Measurements from ENCODE around the gene TAS2R60.
"Not testable (repeated sequence)": the region's sequence is repeated elsewhere in the genome, so short reads cannot be mapped to it uniquely, and the experiment has no call there.

The TAS2R60 gene

GRCh38 chr7:143463556-143463955 lies 20.3 kb downstream of the TAS2R60 start:
- DNase-seq (ENCODE audit: low spot score), result no peak
- TF ChIP-seq, protein P1, sequence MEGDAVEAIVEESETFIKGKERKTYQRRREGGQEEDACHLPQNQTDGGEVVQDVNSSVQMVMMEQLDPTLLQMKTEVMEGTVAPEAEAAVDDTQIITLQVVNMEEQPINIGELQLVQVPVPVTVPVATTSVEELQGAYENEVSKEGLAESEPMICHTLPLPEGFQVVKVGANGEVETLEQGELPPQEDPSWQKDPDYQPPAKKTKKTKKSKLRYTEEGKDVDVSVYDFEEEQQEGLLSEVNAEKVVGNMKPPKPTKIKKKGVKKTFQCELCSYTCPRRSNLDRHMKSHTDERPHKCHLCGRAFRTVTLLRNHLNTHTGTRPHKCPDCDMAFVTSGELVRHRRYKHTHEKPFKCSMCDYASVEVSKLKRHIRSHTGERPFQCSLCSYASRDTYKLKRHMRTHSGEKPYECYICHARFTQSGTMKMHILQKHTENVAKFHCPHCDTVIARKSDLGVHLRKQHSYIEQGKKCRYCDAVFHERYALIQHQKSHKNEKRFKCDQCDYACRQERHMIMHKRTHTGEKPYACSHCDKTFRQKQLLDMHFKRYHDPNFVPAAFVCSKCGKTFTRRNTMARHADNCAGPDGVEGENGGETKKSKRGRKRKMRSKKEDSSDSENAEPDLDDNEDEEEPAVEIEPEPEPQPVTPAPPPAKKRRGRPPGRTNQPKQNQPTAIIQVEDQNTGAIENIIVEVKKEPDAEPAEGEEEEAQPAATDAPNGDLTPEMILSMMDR (IDR thresholded peaks at IDR 0.05; ENCODE audit: extremely low read depth, insufficient read depth, missing control alignments), result no peak
- in situ Hi-C loops (cut with MboI; ENCODE audit: low pct_unique_long_range_greater_than_20kb, low sequenced_read_pairs, unreplicated experiment), result no loop called here

GRCh38 chr7:143463957-143464356 lies 20.7 kb downstream of the TAS2R60 start:
- DNase-seq (ENCODE audit: low spot score), result no peak
- TF ChIP-seq, protein P1 (IDR thresholded peaks at IDR 0.05; ENCODE audit: extremely low read depth, insufficient read depth, missing control alignments), result no peak
- in situ Hi-C loops (cut with MboI; ENCODE audit: low pct_unique_long_range_greater_than_20kb, low sequenced_read_pairs, unreplicated experiment), result no loop called here

DNA sequence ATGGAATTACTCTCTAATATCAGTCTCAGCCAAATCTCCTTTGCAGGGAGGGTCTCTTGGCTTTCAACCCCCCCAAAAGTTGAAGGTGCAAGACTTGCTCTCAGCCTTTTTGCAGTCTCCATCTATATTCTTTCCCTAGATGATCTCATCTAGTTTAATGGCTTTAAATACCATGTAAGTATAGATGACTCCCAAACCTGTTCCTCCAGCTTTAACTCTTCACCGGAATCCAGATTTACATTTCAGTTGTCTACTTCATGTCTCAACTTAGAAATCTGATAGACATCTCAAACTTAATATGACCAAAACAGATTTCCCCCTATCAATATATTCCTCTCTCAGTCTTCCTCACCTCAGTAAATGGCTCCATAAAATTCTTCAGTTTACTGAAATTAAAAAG lies 24.5 kb downstream of the TAS2R60 start:
- DNase-seq (ENCODE audit: low spot score), result no peak
- TF ChIP-seq, protein P1 (IDR thresholded peaks at IDR 0.05; ENCODE audit: extremely low read depth, insufficient read depth, missing control alignments), result no peak
- in situ Hi-C loops (cut with MboI; ENCODE audit: low pct_unique_long_range_greater_than_20kb, low sequenced_read_pairs, unreplicated experiment), result no loop called here

DNA sequence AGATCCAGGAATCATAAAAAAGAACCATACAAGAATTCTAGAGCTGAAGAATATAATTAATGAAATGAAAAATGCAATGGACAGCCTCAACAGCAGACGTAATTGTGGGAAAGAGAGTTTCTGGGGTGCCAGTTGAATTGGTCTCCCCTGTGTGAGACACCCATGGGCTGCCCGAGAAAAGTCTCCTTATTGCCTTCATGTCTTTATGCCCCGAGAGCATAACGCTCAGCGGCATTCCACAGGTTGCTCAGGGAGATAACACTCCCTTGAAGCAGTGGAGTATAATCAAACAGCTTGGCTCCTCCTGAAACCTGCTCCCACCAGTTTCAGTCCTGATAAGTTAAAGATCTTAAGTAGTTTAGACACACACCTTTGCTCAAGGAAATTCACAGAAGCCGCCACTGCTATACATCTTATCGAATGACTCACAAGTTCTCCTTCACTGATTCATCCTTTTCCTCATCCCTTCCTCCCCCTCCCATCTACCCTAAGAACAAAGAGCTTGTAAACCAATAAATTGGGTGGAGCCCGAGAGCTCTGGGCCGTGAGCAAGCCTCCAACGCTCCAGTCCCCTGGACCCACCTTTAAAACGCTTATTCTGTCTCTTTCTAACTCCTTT lies 28.9 kb downstream of the TAS2R60 start:
- DNase-seq (ENCODE audit: low spot score); in situ Hi-C loops (cut with MboI; ENCODE audit: low pct_unique_long_range_greater_than_20kb, low sequenced_read_pairs, unreplicated experiment): not testable (repeated sequence)

- TF ChIP-seq, protein P1 (IDR thresholded peaks at IDR 0.05; ENCODE audit: extremely low read depth, insufficient read depth, missing control alignments), result no peak
- in situ Hi-C loops (cut with MboI; ENCODE audit: low pct_unique_long_range_greater_than_20kb, low sequenced_read_pairs, unreplicated experiment), result no loop called here
These were observed 34.4 kb downstream of the TAS2R60 start, which contains the start of gene TAS2R41 for GRCh38 chr7:143477501-143478150. Gene TAS2R41 (plus strand): TSS chr7:143477873. CDS start chr7:143477873, 0 bp downstream.

DNA sequence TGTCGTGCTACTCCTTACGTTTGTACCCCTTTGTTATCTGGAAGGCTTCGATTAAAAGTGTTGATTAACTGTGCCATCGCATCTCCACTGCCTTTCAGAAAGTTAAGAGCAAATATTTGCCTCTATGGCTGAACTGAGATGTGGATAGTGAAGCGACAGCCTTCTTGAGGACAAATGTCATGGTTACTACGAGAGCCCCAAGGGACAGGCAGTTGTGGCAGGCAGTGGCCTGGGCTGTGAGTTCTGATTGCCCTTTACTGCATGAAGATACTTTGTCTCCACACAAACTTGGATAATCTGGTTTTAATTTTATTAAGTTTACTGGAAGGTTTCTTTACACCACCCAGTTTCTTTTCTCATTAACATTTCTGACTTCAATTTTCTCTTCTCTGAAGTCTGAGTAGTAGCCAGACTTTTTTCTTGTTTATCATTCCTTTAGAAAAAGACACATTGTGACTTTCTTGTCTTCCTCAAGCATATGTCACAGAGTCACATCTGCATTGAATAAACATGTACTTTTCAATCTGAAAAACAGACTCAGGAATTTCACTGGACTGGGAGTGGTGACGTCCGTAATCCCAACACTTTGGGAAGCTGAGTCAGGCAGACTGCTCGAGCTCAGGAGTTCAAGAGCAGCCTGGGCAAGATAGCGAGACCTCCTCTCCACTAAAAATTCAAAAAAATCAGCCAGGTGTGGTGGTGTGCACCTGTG lies 36.0 kb downstream of the TAS2R60 start:
- in situ Hi-C loops (cut with MboI; ENCODE audit: low pct_unique_long_range_greater_than_20kb, low sequenced_read_pairs, unreplicated experiment), result no loop called here
- DNase-seq (ENCODE audit: low spot score), result no peak
- TF ChIP-seq, protein P1 (IDR thresholded peaks at IDR 0.05; ENCODE audit: extremely low read depth, insufficient read depth, missing control alignments), result no peak

More at GRCh38 chr7:143477501-143478150, 34.4 kb downstream of the TAS2R60 start, which contains the start of gene TAS2R41:
- no peak for DNase-seq (ENCODE audit: low spot score)

DNA sequence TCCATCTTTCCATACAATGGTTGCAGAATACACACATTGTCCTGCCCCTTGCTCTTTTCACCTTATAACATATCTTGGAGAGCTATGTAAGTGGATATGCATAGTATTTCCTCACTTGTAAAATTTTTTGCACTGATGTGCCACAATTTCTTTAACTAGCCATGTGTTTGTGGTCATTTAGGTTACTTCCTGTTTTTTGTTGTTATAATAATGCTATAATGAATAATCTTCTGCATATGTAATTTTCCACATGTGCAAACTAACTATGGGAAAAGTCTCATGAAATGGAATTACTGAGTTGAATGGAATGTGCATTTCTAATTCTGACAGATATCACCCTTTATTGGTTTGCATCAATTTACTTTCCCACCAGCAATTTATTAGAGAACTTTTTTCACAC lies 37.2 kb downstream of the TAS2R60 start:
- DNase-seq (ENCODE audit: low spot score), result no peak
- TF ChIP-seq, protein P1 (IDR thresholded peaks at IDR 0.05; ENCODE audit: extremely low read depth, insufficient read depth, missing control alignments), result no peak
- in situ Hi-C loops (cut with MboI; ENCODE audit: low pct_unique_long_range_greater_than_20kb, low sequenced_read_pairs, unreplicated experiment), result no loop called here
